Stimulated activated CD4-positive, alpha-beta T cell treated with anti-CD3 and anti-CD28 coated beads, Interleukin-4, amount 100 ng/mL, for 1 hour (primary cell): ENCODE results near the gene OLIG1.

Experiments used
- DNase-seq: peaks from one replicate; pipeline ENCODE4 v3.0.0-alpha.2; 2020

OLIG1 gene

GRCh38 chr21:33069994-33070743 lies at the start of gene OLIG1:
TSS of gene OLIG1 (plus strand) at chr21:33070141. CDS start at chr21:33070247, 106 bp downstream.
- peak; percentile 55 for DNase-seq

- DNase-seq: no peak
Measured at GRCh38 chr21:33020558-33021100, 49.3 kb upstream of the OLIG1 start.

- DNase-seq: no peak
Measured at GRCh38 chr21:33021150-33021549, 48.8 kb upstream of the OLIG1 start.

GRCh38 chr21:33021667-33022066 lies 48.3 kb upstream of the OLIG1 start:
- no peak for DNase-seq

- DNase-seq: no peak
Measured at GRCh38 chr21:33022489-33022827, 47.5 kb upstream of the OLIG1 start.

GRCh38 chr21:33022828-33023573 lies 46.9 kb upstream of the OLIG1 start:
- no peak for DNase-seq

- DNase-seq: no peak
Measured at GRCh38 chr21:33023574-33024200, 46.3 kb upstream of the OLIG1 start.

- no peak for DNase-seq
Measured at GRCh38 chr21:33024201-33025103, 45.5 kb upstream of the OLIG1 start.

- no peak for DNase-seq
Measured at GRCh38 chr21:33025106-33025488, 44.8 kb upstream of the OLIG1 start.

GRCh38 chr21:33025489-33026442 lies 44.2 kb upstream of the OLIG1 start, which contains the start of gene OLIG2:
TSS of gene OLIG2 (plus strand) at chr21:33025935. CDS start at chr21:33026863, 928 bp downstream.
- DNase-seq: no peak

- no peak for DNase-seq
Measured at GRCh38 chr21:33026443-33026858, 43.5 kb upstream of the OLIG1 start.

- no peak for DNase-seq
Measured at GRCh38 chr21:33026878-33027400, 43.0 kb upstream of the OLIG1 start.

GRCh38 chr21:33027401-33028286 lies 42.3 kb upstream of the OLIG1 start:
- no peak for DNase-seq

GRCh38 chr21:33028287-33028670 lies 41.7 kb upstream of the OLIG1 start:
- no peak for DNase-seq

GRCh38 chr21:33028773-33029384 lies 41.1 kb upstream of the OLIG1 start:
- DNase-seq: peak; percentile 37

GRCh38 chr21:33029385-33029921 lies 40.5 kb upstream of the OLIG1 start:
- no peak for DNase-seq

GRCh38 chr21:33029975-33030461 lies 39.9 kb upstream of the OLIG1 start:
- DNase-seq: no peak

GRCh38 chr21:33030633-33031032 lies 39.3 kb upstream of the OLIG1 start:
- DNase-seq: no peak
